GM12878 (cell line): ENCODE results near the gene PSMG3. TPM values are rescaled to one million over a fixed set of nuclear protein-coding genes. Genes with fewer than 3 reads are reported as not detected.

Source experiments
- ATAC-seq: fragments of 200-7000 bp; cut with Tn5 transposase; 3 replicates; pipeline ENCODE4 v1.9.1; 2020; ENCODE audit warnings: mild to moderate bottlenecking, moderate library complexity
- BruUV-seq: library from RNA; stranded (reverse); fragments of 400-500 nt; replicated peaks from 2 replicates; lab custom pipeline; 2021; lab: Mats Ljungman, UMichigan
- CTCF ChIA-PET: fragments of 300-600 bp; sonication (Branson Sonifier 250); formaldehyde crosslinking; extraction: SDS; loops from one replicate; lab custom pipeline; 2021; ENCODE audit warnings: inconsistent platforms; lab: Yijun Ruan, JAX
- POLR2A ChIA-PET: fragments of 350-600 bp; formaldehyde crosslinking; extraction: SDS; loops from one replicate; lab custom pipeline; 2021; ENCODE audit warnings: inconsistent platforms; lab: Charles Lee
- RAD21 ChIA-PET: fragments of 300-600 bp; sonication (Branson Sonifier 250); formaldehyde crosslinking; loops from one replicate; lab custom pipeline; 2023; ENCODE audit warnings: antibody characterized with exemption; ENCODE audit not compliant: unreplicated experiment; lab: Charles Lee
- SMC1A ChIA-PET: fragments of 300-600 bp; sonication (Branson Sonifier 250); formaldehyde crosslinking; loops from one replicate; lab custom pipeline; 2023; ENCODE audit not compliant: unreplicated experiment, uncharacterized antibody; lab: Charles Lee
- DNase-seq: peaks from one replicate; pipeline ENCODE4 v3.0.0-alpha.2; 2011; ENCODE audit warnings: low read depth, low spot score
- FAIRE-seq: peaks from 3 replicates; lab custom pipeline; 2011; peaks lifted over from hg19 to GRCh38; lab: Jason Lieb, UNC
- H2AFZ ChIP-seq: 2 replicates; pipeline ENCODE4 v1.6.0; 2011; ENCODE audit warnings: low read depth, low read length, control low read depth; ENCODE audit not compliant: control insufficient read depth
- H3K27ac ChIP-seq: 2 replicates; pipeline ENCODE4 v1.5.1; 2011; ENCODE audit warnings: control low read depth; ENCODE audit not compliant: control insufficient read depth, insufficient read depth
- H3K27me3 ChIP-seq, 2 experiments: replicated peaks in 1 of 2; 2 replicates each; pipeline versions ENCODE4 v1.6.0 to v1.6.1; 2011; ENCODE audit warnings: low read length in 1 of 2; ENCODE audit not compliant: control insufficient read depth in 2 of 2, insufficient read depth in 2 of 2
- H3K36me3 ChIP-seq, 2 experiments: 2 replicates each; pipeline ENCODE4 v1.5.1; 2011; ENCODE audit warnings: low read length in 1 of 2; ENCODE audit not compliant: control insufficient read depth in 2 of 2, insufficient read depth in 2 of 2
- H3K4me1 ChIP-seq: 2 replicates; pipeline ENCODE4 v1.6.1; 2011; ENCODE audit warnings: mild to moderate bottlenecking, low read length, moderate library complexity, mixed read lengths; ENCODE audit not compliant: control insufficient read depth, insufficient read depth
- H3K4me2 ChIP-seq: 2 replicates; pipeline ENCODE4 v1.6.0; 2011; ENCODE audit warnings: control low read depth; ENCODE audit not compliant: control insufficient read depth, insufficient read depth
- H3K4me3 ChIP-seq: fragments of 200-600 bp; sonication (generic); 2 replicates; pipeline ENCODE4 v1.5.1; 2016
- H3K79me2 ChIP-seq: 2 replicates; pipeline ENCODE4 v1.6.0; 2011; ENCODE audit warnings: low read length; ENCODE audit not compliant: control insufficient read depth, insufficient read depth
- H3K9ac ChIP-seq: 2 replicates; pipeline ENCODE4 v1.8.0; 2011; ENCODE audit warnings: low read length, control low read depth, mixed read lengths; ENCODE audit not compliant: control insufficient read depth, insufficient read depth
- H3K9me3 ChIP-seq: replicated peaks from 3 replicates; pipeline ENCODE4 v1.5.1; 2011; ENCODE audit warnings: mild to moderate bottlenecking, low read length; ENCODE audit not compliant: control insufficient read depth, insufficient read depth
- H4K20me1 ChIP-seq: 2 replicates; pipeline ENCODE4 v1.6.0; 2011; ENCODE audit not compliant: control insufficient read depth, insufficient read depth
- CREB1 ChIP-seq: IDR thresholded peaks from 2 replicates; pipeline ENCODE4 v1.6.1; 2012; ENCODE audit warnings: low read depth, mild to moderate bottlenecking, inconsistent platforms
- HCFC1 ChIP-seq: fragments of 150-350 bp; IDR thresholded peaks from 2 replicates; pipeline ENCODE4 v1.6.1; 2014; ENCODE audit warnings: low read length
- KLF5 ChIP-seq: fragments of 450-650 bp; IDR thresholded peaks from 2 replicates; pipeline ENCODE4 v1.6.1; 2014; ENCODE audit warnings: mild to moderate bottlenecking; ENCODE audit not compliant: partially characterized antibody
- PML ChIP-seq: IDR thresholded peaks from 2 replicates; pipeline ENCODE4 v1.6.1; 2012; ENCODE audit warnings: low read length, inconsistent platforms
- SIX5 ChIP-seq: IDR thresholded peaks from 2 replicates; pipeline ENCODE4 v1.6.1; 2011; ENCODE audit warnings: mild to moderate bottlenecking, low read depth, low read length, moderate library complexity; ENCODE audit not compliant: severe bottlenecking
- WGBS: methylation state at CpG from one replicate; pipeline ENCODE4 v1.1.6; 2016; ENCODE audit warnings: low lambda C conversion rate; ENCODE audit not compliant: insufficient replicate concordance, insufficient coverage; ENCODE audit errors: missing lambda C conversion rate; 5-methylcytosine and 5-hydroxymethylcytosine counted together
- in situ Hi-C: fragments of 300-500 bp; cut with MboI; formaldehyde crosslinking; loops from 9 replicates; pipeline ENCODE4 v1.14.3; 2018; ENCODE audit warnings: mixed read lengths
- intact Hi-C: fragments of 100-400 bp; cut with micrococcal nuclease; formaldehyde crosslinking; loops from one replicate; pipeline ENCODE4 v1.14.2; 2022; ENCODE audit not compliant: unreplicated experiment
- polyA plus RNA-seq, 11 experiments: library from polyadenylated mRNA; depleted of rRNA in 4 of 11; unstranded in 6 of 11; stranded (reverse) in 5 of 11; fragments of >200 nt; fragmentation: Nextera tagmentation in 4 of 11; fragmentation: Illumina TruSeq in 1 of 11; extraction: Ambion mirVana in 4 of 11; extraction: Trizol in 1 of 11; gene quantifications; 1 replicate in 1 of 11; 2 replicates in 10 of 11; pipeline versions ENCODE4 v1.2.1 to v1.2.3, GENCODE V29; 2011 to 2016; ENCODE audit warnings: inconsistent platforms in 2 of 11, missing spikeins in 2 of 11, low read depth in 1 of 11
- total RNA-seq, 4 experiments: library from RNA; depleted of rRNA in 3 of 4; stranded (reverse); fragments of >200 nt in 3 of 4; fragmentation: Illumina TruSeq in 1 of 4; extraction: Trizol in 1 of 4; gene quantifications; 2 replicates each; pipeline versions ENCODE4 v1.2.1 to v1.2.3, GENCODE V29; 2013 to 2021
- TF ChIP-seq, protein P1 (sequence below): fragments of 450-650 bp; IDR thresholded peaks from 2 replicates; pipeline ENCODE4 v1.6.1; 2014; ENCODE audit warnings: mild to moderate bottlenecking
- TF ChIP-seq, protein P2 (sequence below): fragments of 450-650 bp; formaldehyde crosslinking; IDR thresholded peaks from 2 replicates; pipeline ENCODE4 v1.5.0; 2022; ENCODE audit warnings: mild to moderate bottlenecking, missing genetic modification characterization

PSMG3 gene
- total and polyA plus RNA-seq, 10 of the 15 experiments (the other 5 are each of a cell fraction or from before 2014, with no cell fraction given) = 23.9 to 115 (median 60.6) TPM

DNA sequence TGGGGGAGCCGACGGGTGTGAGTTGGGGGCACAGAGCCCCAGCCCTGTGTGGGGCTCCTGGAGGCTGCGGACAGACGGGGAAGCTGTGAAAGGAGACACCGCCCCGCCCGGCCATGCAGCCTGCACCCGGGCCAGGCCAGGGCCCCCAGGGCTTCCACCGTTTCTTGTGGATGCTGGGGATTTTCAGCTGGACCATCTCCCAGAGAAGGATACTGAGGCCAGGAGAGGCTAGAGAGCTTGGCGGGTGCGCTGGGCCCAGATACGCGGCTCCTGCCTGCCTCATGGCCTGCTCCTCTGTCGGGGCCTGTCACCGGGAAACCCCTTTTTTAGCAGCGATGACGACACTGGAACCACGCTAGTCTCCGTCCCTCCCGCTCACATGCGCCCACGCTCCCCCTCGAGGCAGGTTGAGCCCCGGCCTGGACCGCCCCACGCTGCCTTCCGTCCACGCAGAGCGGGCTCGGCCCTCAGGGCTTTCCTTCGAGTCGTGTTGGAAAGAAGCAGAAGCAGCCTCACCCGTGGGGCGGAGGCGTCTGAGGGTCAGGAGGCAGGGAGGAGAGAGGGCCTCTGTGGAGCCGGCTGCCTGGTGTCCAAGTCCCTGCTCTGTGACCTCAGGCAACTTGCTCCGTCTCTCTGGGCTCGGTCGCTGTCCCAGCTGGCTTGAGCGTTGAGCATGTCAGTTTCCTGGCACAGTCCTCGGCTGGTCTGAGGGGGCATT is 25.5 kb downstream of the PSMG3 start:
- Histone ChIP-seq H3K36me3 (peaks cover 3 to 20% of the 10 kb centered on the region in 2 experiments; a peak in 3 of 4 replicates), H3K27me3 (no peaks in the 10 kb centered on the region), H3K4me3 (no peak overlapping the region), H2AFZ (no peak overlapping the region), H3K9me3 (no peaks in the 10 kb centered on the region), H3K79me2 (no peaks in the 10 kb centered on the region), H4K20me1 (no peaks in the 10 kb centered on the region), H3K4me2 (no peak overlapping the region), H3K4me1 (no peaks in the 10 kb centered on the region), H3K27ac (no peak overlapping the region), H3K9ac (no peak overlapping the region)
- FAIRE-seq = no peak
- ChIA-PET CTCF (no interaction called here), POLR2A (no interaction called here), RAD21 (no interaction called here), SMC1A (no interaction called here)
- no peak for ATAC-seq
- no TSS peak for BruUV-seq
- intact Hi-C loops (no loop called here), in situ Hi-C loops (no loop called here)
- DNase-seq = no peak
- TF ChIP-seq KLF5 = no peak
- TF ChIP-seq CREB1 = peak; percentile 12; the same call in 1 of the 2 replicates
- 84% methylated on average over 38 of the region's 41 CpGs for WGBS

DNA sequence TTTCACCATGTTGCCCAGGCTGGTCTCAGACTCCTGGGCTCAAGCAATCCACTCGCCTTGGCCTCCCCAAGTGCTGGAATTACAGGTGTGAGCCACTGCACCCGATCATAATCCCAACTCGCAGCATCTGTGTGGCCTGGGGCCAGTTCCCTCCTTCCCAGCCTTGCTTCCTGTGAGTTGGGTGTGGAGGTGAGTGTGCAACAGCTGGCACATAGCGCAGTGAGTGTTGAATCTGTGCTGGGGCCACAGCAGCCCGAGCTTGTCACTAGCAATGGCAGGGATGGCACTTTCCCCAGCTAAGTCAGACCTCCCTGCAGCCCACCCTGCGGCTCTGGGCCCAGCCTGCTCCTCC is 26.0 kb downstream of the PSMG3 start:
- ChIA-PET POLR2A (no interaction called here), RAD21 (no interaction called here), SMC1A (no interaction called here), CTCF (no interaction called here)
- Histone ChIP-seq H3K27ac (no peak overlapping the region), H3K4me1 (no peaks in the 10 kb centered on the region), H3K9ac (no peak overlapping the region), H3K36me3 (peaks cover 3 to 20% of the 10 kb centered on the region in 2 experiments; a peak in 3 of 4 replicates), H3K27me3 (no peaks in the 10 kb centered on the region), H4K20me1 (no peaks in the 10 kb centered on the region), H3K4me2 (no peak overlapping the region), H3K79me2 (no peaks in the 10 kb centered on the region), H3K4me3 (no peak overlapping the region), H2AFZ (no peak overlapping the region), H3K9me3 (no peaks in the 10 kb centered on the region)
- in situ Hi-C loops (no loop called here), intact Hi-C loops (no loop called here)
- DNase-seq = no peak
- BruUV-seq = no TSS peak
- ATAC-seq = no peak
- 90% methylated on average over 6 of the region's 6 CpGs for WGBS
- no peak for TF ChIP-seq PML
- TF ChIP-seq, protein P1, sequence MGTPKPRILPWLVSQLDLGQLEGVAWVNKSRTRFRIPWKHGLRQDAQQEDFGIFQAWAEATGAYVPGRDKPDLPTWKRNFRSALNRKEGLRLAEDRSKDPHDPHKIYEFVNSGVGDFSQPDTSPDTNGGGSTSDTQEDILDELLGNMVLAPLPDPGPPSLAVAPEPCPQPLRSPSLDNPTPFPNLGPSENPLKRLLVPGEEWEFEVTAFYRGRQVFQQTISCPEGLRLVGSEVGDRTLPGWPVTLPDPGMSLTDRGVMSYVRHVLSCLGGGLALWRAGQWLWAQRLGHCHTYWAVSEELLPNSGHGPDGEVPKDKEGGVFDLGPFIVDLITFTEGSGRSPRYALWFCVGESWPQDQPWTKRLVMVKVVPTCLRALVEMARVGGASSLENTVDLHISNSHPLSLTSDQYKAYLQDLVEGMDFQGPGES = no peak
- TF ChIP-seq SIX5 = no peak
- TF ChIP-seq, protein P2, sequence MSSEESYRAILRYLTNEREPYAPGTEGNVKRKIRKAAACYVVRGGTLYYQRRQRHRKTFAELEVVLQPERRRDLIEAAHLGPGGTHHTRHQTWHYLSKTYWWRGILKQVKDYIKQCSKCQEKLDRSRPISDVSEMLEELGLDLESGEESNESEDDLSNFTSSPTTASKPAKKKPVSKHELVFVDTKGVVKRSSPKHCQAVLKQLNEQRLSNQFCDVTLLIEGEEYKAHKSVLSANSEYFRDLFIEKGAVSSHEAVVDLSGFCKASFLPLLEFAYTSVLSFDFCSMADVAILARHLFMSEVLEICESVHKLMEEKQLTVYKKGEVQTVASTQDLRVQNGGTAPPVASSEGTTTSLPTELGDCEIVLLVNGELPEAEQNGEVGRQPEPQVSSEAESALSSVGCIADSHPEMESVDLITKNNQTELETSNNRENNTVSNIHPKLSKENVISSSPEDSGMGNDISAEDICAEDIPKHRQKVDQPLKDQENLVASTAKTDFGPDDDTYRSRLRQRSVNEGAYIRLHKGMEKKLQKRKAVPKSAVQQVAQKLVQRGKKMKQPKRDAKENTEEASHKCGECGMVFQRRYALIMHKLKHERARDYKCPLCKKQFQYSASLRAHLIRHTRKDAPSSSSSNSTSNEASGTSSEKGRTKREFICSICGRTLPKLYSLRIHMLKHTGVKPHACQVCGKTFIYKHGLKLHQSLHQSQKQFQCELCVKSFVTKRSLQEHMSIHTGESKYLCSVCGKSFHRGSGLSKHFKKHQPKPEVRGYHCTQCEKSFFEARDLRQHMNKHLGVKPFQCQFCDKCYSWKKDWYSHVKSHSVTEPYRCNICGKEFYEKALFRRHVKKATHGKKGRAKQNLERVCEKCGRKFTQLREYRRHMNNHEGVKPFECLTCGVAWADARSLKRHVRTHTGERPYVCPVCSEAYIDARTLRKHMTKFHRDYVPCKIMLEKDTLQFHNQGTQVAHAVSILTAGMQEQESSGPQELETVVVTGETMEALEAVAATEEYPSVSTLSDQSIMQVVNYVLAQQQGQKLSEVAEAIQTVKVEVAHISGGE (CRISPR knock-in tag) = no peak
- TF ChIP-seq HCFC1 = no peak
- TF ChIP-seq, all 136 proteins: peak for 0
- FAIRE-seq = no peak
